Neural cell (in vitro differentiated cells): Measurements from ENCODE around the gene PINLYP. TPM values are rescaled to one million over a fixed set of nuclear protein-coding genes. Genes with fewer than 3 reads are reported as not detected.
"Not testable (repeated sequence)": the region's sequence is repeated elsewhere in the genome, so short reads cannot be mapped to it uniquely, and the experiment has no call there.

ENCODE experiments used
- H2AFZ ChIP-seq: fragments of 200-600, 300-800 bp; sonication (generic), shearing (Covaris generic); 2 replicates; pipeline ENCODE4 v1.6.0; 2014; ENCODE audit warnings: low read depth, mild to moderate bottlenecking, antibody characterized with exemption, low read length, moderate library complexity
- H3F3A ChIP-seq: fragments of 200-600 bp; shearing (Covaris generic); 2 replicates; pipeline ENCODE4 v1.6.1; 2016; ENCODE audit warnings: mild to moderate bottlenecking, moderate library complexity, mixed read lengths, antibody characterized with exemption, low read length; ENCODE audit not compliant: insufficient read depth, poor library complexity, severe bottlenecking
- H3K27ac ChIP-seq: fragments of 200-600, 300-800 bp; sonication (generic), shearing (Covaris generic); 2 replicates; pipeline ENCODE4 v1.5.1; 2014; ENCODE audit warnings: mild to moderate bottlenecking, low read length, moderate library complexity
- H3K27me3 ChIP-seq: fragments of 300-800, 200-600 bp; sonication (generic), shearing (Covaris generic); 2 replicates; pipeline ENCODE4 v1.6.0; 2014; ENCODE audit warnings: mild to moderate bottlenecking, low read depth, low read length, moderate library complexity; ENCODE audit not compliant: insufficient read depth
- H3K36me3 ChIP-seq: fragments of 300-800, 200-600 bp; sonication (generic), shearing (Covaris generic); 2 replicates; pipeline ENCODE4 v1.5.1; 2014; ENCODE audit warnings: mild to moderate bottlenecking, antibody characterized with exemption, low read length, moderate library complexity; ENCODE audit not compliant: insufficient read depth
- H3K4me2 ChIP-seq: fragments of 300-800, 200-600 bp; sonication (generic), shearing (Covaris generic); 2 replicates; pipeline ENCODE4 v1.6.0; 2014; ENCODE audit warnings: mild to moderate bottlenecking, low read length
- H3K4me3 ChIP-seq: fragments of 300-800, 200-600 bp; sonication (generic), shearing (Covaris generic); 2 replicates; pipeline ENCODE4 v1.5.1; 2014; ENCODE audit warnings: mild to moderate bottlenecking, low read length, moderate library complexity
- H3K79me2 ChIP-seq: fragments of 200-600 bp; shearing (Covaris generic); replicated peaks from 2 replicates; pipeline ENCODE4 v1.6.0; 2014; ENCODE audit warnings: mild to moderate bottlenecking, low read length, moderate library complexity; ENCODE audit not compliant: insufficient read depth
- H3K9ac ChIP-seq: fragments of 300-800, 200-600 bp; sonication (generic), shearing (Covaris generic); 2 replicates; pipeline ENCODE4 v1.6.1; 2016; ENCODE audit warnings: mild to moderate bottlenecking, low read length, mixed read lengths
- H3K9me2 ChIP-seq: fragments of 200-600 bp; shearing (Covaris generic); 2 replicates; pipeline ENCODE4 v1.6.1; 2016; ENCODE audit warnings: mild to moderate bottlenecking, low read length, mixed read lengths; ENCODE audit not compliant: insufficient read depth
- H3K9me3 ChIP-seq: fragments of 200-600, 300-800 bp; sonication (generic), shearing (Covaris generic); 2 replicates; pipeline ENCODE4 v1.6.1; 2016; ENCODE audit warnings: mild to moderate bottlenecking, mixed run types, low read length, moderate library complexity, mixed read lengths
- H4K20me1 ChIP-seq: fragments of 200-600 bp; shearing (Covaris generic); 2 replicates; pipeline ENCODE4 v1.6.1; 2016; ENCODE audit warnings: mild to moderate bottlenecking, mixed run types; ENCODE audit not compliant: insufficient read depth
- CTCF ChIP-seq: fragments of 450-650 bp; IDR thresholded peaks from 2 replicates; pipeline ENCODE4 v1.5.1; 2014; ENCODE audit warnings: antibody characterized with exemption, mild to moderate bottlenecking, moderate library complexity; ENCODE audit not compliant: poor library complexity, severe bottlenecking
- EP300 ChIP-seq: fragments of 450-650 bp; conservative IDR thresholded peaks from 2 replicates; pipeline ENCODE4 v1.6.1; 2014; ENCODE audit warnings: antibody characterized with exemption, mild to moderate bottlenecking, moderate library complexity; ENCODE audit not compliant: poor library complexity, severe bottlenecking
- EZH2 ChIP-seq: fragments of 200-600, 300-800 bp; shearing (Covaris generic), sonication (generic); IDR thresholded peaks from 2 replicates; pipeline ENCODE4 v1.6.1; 2014; ENCODE audit warnings: antibody characterized with exemption, low read length, borderline replicate concordance, mild to moderate bottlenecking; ENCODE audit not compliant: insufficient read depth, poor library complexity, severe bottlenecking
- MXI1 ChIP-seq: fragments of 450-650 bp; conservative IDR thresholded peaks from 2 replicates; pipeline ENCODE4 v1.6.1; 2014; ENCODE audit warnings: antibody characterized with exemption, mild to moderate bottlenecking; ENCODE audit not compliant: poor library complexity, severe bottlenecking
- POLR2AphosphoS5 ChIP-seq: IDR thresholded peaks from 2 replicates; pipeline ENCODE4 v1.6.1; 2012
- RAD21 ChIP-seq: fragments of 450-650 bp; conservative IDR thresholded peaks from 2 replicates; pipeline ENCODE4 v1.6.1; 2014; ENCODE audit warnings: antibody characterized with exemption, mild to moderate bottlenecking, moderate library complexity
- REST ChIP-seq: IDR thresholded peaks from 2 replicates; pipeline ENCODE4 v1.6.1; 2012; ENCODE audit warnings: borderline replicate concordance
- SMC3 ChIP-seq: fragments of 450-650 bp; conservative IDR thresholded peaks from 2 replicates; pipeline ENCODE4 v1.6.1; 2014; ENCODE audit warnings: antibody characterized with exemption, mild to moderate bottlenecking, moderate library complexity; ENCODE audit not compliant: poor library complexity
- TAF1 ChIP-seq: IDR thresholded peaks from 2 replicates; pipeline ENCODE4 v1.6.1; 2012; ENCODE audit warnings: low read depth
- polyA plus RNA-seq: library from polyadenylated mRNA; depleted of rRNA; stranded (reverse); fragments of >200 nt; gene quantifications from 2 replicates; pipeline ENCODE4 v1.2.3, GENCODE V29; 2014

The PINLYP gene
- polyA plus RNA-seq, 1 donor from 2014 or later = 1.9 TPM

- H3K27me3 ChIP-seq = no peaks in the 10 kb centered on the region
Measured at GRCh38 chr19:43586346-43586745, 10.7 kb downstream of the PINLYP start.

GRCh38 chr19:43587029-43587428 lies 11.4 kb downstream of the PINLYP start:
- not testable (repeated sequence) for H3K4me2 ChIP-seq, H3K9me2 ChIP-seq, H4K20me1 ChIP-seq, H3K27ac ChIP-seq, H3K36me3 ChIP-seq, H3K79me2 ChIP-seq, H3K9me3 ChIP-seq, H2AFZ ChIP-seq, H3F3A ChIP-seq, H3K4me3 ChIP-seq, H3K27me3 ChIP-seq, H3K9ac ChIP-seq

More at GRCh38 chr19:43586346-43586745, 10.7 kb downstream of the PINLYP start:
- peaks cover 7% of the 10 kb centered on the region for H3K36me3 ChIP-seq
- no peaks in the 10 kb centered on the region for H4K20me1 ChIP-seq
- no peaks in the 10 kb centered on the region for H3K9me2 ChIP-seq
- H3K79me2 ChIP-seq = no peaks in the 10 kb centered on the region
- no peak overlapping the region for H3K27ac ChIP-seq
- H3K9ac ChIP-seq = no peak overlapping the region
- TF ChIP-seq RAD21 (no peak), EZH2 (no peak), SMC3 (no peak), TAF1 (no peak), REST (no peak), EP300 (no peak), CTCF (no peak), POLR2AphosphoS5 (no peak), MXI1 (no peak)
- H3F3A ChIP-seq = no peaks in the 10 kb centered on the region
- no peaks in the 10 kb centered on the region for H3K9me3 ChIP-seq
- H3K4me3 ChIP-seq = no peak overlapping the region
- no peak overlapping the region for H2AFZ ChIP-seq
- no peak overlapping the region for H3K4me2 ChIP-seq

- H3K9me3 ChIP-seq = no peaks in the 10 kb centered on the region
- H3K9me2 ChIP-seq = no peaks in the 10 kb centered on the region
- TF ChIP-seq REST (no peak), EP300 (no peak)
- no peak overlapping the region for H3K4me3 ChIP-seq
- no peaks in the 10 kb centered on the region for H3K27me3 ChIP-seq
- H3F3A ChIP-seq = no peaks in the 10 kb centered on the region
- H3K9ac ChIP-seq = no peak overlapping the region
- peaks cover 7% of the 10 kb centered on the region for H3K36me3 ChIP-seq
- H4K20me1 ChIP-seq = peaks cover 4% of the 10 kb centered on the region
- H3K79me2 ChIP-seq = peaks cover 13% of the 10 kb centered on the region
- no peak overlapping the region for H3K27ac ChIP-seq
- no peak overlapping the region for H2AFZ ChIP-seq
- no peak overlapping the region for H3K4me2 ChIP-seq
Measured at GRCh38 chr19:43589277-43589676, 13.7 kb downstream of the PINLYP start.
